Erythroblast (primary cell): ENCODE measurements around the gene TTC27.

Experiments
- GATA1 ChIP-seq: IDR thresholded peaks from 2 replicates; pipeline ENCODE4 v1.6.1; 2011; ENCODE audit warnings: low read depth, mild to moderate bottlenecking, control low read depth, low read length, moderate library complexity
- POLR2A ChIP-seq: IDR thresholded peaks from 2 replicates; pipeline ENCODE4 v1.6.1; 2011; ENCODE audit warnings: mild to moderate bottlenecking, low read length

- TF ChIP-seq POLR2A (no peak), GATA1 (no peak)
These were observed 156.1 kb downstream of the TTC27 start for GRCh38 chr2:32783933-32784332.
